SU-DHL-6 (cell line): ENCODE data around the gene PLB1.

Experiments
- H2AFZ ChIP-seq: fragments of 200-600 bp; sonication (generic); 2 replicates; pipeline ENCODE4 v1.6.1; 2014; ENCODE audit warnings: low read depth, mild to moderate bottlenecking, moderate library complexity, mixed read lengths, antibody characterized with exemption, low read length; ENCODE audit not compliant: severe bottlenecking
- H3F3A ChIP-seq: fragments of 200-600 bp; shearing (Covaris generic); 2 replicates; pipeline ENCODE4 v1.6.0; 2016; ENCODE audit warnings: antibody characterized with exemption, mild to moderate bottlenecking; ENCODE audit not compliant: insufficient read depth
- H3K27ac ChIP-seq: fragments of 200-600 bp; sonication (generic); 2 replicates; pipeline ENCODE4 v1.5.1; 2016; ENCODE audit warnings: low read depth, mild to moderate bottlenecking, low read length, moderate library complexity, mixed read lengths
- H3K27me3 ChIP-seq: fragments of 200-600 bp; sonication (generic), shearing (Covaris generic); 2 replicates; pipeline ENCODE4 v1.6.0; 2014; ENCODE audit warnings: mild to moderate bottlenecking, low read length
- H3K36me3 ChIP-seq: fragments of 200-600 bp; sonication (generic); 2 replicates; pipeline ENCODE4 v1.6.1; 2014; ENCODE audit warnings: mild to moderate bottlenecking, low read length, mixed read lengths
- H3K4me2 ChIP-seq: fragments of 300-600, 200-600 bp; shearing (Covaris generic), sonication (generic); 2 replicates; pipeline ENCODE4 v1.6.0; 2014; ENCODE audit warnings: low read length, low read depth, mild to moderate bottlenecking; ENCODE audit not compliant: poor library complexity, severe bottlenecking
- H3K4me3 ChIP-seq: fragments of 200-600 bp; sonication (generic); 2 replicates; pipeline ENCODE4 v1.5.1; 2014; ENCODE audit warnings: antibody characterized with exemption, low read length, mild to moderate bottlenecking, mixed read lengths; ENCODE audit not compliant: insufficient read depth, poor library complexity, severe bottlenecking
- H3K79me2 ChIP-seq: fragments of 200-600 bp; sonication (generic); 2 replicates; pipeline ENCODE4 v1.6.1; 2014; ENCODE audit warnings: mild to moderate bottlenecking, low read length, moderate library complexity; ENCODE audit not compliant: insufficient read depth
- H3K9ac ChIP-seq: fragments of 200-600 bp; sonication (generic); 2 replicates; pipeline ENCODE4 v1.7.0; 2014; ENCODE audit warnings: mild to moderate bottlenecking, low read length
- H3K9me2 ChIP-seq: fragments of 200-600 bp; sonication (generic); replicated peaks from 2 replicates; pipeline ENCODE4 v1.6.1; 2014; ENCODE audit warnings: low read length; ENCODE audit not compliant: insufficient read depth
- H3K9me3 ChIP-seq: fragments of 200-600 bp; sonication (generic); 2 replicates; pipeline ENCODE4 v1.6.1; 2014; ENCODE audit warnings: low read length, mixed read lengths; ENCODE audit not compliant: insufficient read depth
- H4K20me1 ChIP-seq: fragments of 200-600 bp; sonication (generic); 2 replicates; pipeline ENCODE4 v1.6.1; 2014; ENCODE audit warnings: low read depth, mild to moderate bottlenecking, antibody characterized with exemption, low read length, moderate library complexity, mixed read lengths
- EZH2phosphoT487 ChIP-seq: fragments of 200-600 bp; sonication (generic), shearing (Covaris generic); conservative IDR thresholded peaks from 2 replicates; pipeline ENCODE4 v1.6.1; 2018; ENCODE audit warnings: mild to moderate bottlenecking, antibody characterized with exemption, low read length, moderate library complexity, mixed read lengths
- TF ChIP-seq, protein P1 (sequence below): fragments of 200-600 bp; sonication (generic); IDR thresholded peaks from one replicate; pipeline ENCODE4 v1.5.1; 2017; ENCODE audit warnings: antibody characterized with exemption, mild to moderate bottlenecking, low read length, moderate library complexity; ENCODE audit not compliant: insufficient read depth, poor library complexity, severe bottlenecking

The PLB1 gene

DNA sequence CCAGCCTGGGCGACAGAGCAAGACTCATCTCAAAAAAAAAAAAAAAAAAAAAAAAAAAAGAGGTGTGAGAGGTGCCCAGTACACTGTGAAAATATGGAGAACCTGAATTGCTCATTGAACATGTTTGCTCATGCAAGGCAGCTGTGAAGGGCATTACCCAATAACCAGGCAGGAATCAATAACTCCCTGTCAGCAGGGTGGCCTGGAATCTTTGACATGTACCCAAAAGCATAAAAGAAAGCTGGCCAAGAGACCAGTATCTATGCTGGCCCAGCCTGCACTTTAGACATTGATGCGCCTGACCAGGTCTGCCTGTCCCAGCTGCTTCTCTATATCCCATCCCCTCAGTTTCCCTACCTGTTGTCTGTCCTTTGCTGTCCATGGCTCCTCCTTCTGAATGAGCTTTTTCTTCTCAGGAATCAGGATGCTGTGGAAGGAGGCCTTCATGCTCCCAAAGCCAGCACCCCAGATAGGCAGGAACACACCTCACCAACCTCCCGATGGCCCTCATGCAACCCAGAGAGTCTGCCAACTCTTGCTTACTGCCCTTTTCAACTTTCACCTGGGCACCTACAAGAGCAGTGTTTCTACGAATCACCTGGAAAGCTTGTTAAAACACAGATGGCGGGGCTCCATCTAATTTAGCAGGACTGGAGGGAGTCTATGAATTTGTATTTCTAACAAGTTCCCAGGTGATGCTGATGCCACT is 172.4 kb downstream of the PLB1 start:
- Histone ChIP-seq H3K36me3 (no peaks in the 10 kb centered on the region), H3K4me2 (no peak overlapping the region), H3K79me2 (no peaks in the 10 kb centered on the region), H3K9me2 (no peaks in the 10 kb centered on the region), H3K9ac (no peak overlapping the region), H3K27me3 (no peaks in the 10 kb centered on the region), H3K9me3 (no peaks in the 10 kb centered on the region), H2AFZ (no peak overlapping the region), H3F3A (no peaks in the 10 kb centered on the region), H4K20me1 (no peaks in the 10 kb centered on the region), H3K4me3 (no peak overlapping the region), H3K27ac (no peak overlapping the region)
- TF ChIP-seq, protein P1, sequence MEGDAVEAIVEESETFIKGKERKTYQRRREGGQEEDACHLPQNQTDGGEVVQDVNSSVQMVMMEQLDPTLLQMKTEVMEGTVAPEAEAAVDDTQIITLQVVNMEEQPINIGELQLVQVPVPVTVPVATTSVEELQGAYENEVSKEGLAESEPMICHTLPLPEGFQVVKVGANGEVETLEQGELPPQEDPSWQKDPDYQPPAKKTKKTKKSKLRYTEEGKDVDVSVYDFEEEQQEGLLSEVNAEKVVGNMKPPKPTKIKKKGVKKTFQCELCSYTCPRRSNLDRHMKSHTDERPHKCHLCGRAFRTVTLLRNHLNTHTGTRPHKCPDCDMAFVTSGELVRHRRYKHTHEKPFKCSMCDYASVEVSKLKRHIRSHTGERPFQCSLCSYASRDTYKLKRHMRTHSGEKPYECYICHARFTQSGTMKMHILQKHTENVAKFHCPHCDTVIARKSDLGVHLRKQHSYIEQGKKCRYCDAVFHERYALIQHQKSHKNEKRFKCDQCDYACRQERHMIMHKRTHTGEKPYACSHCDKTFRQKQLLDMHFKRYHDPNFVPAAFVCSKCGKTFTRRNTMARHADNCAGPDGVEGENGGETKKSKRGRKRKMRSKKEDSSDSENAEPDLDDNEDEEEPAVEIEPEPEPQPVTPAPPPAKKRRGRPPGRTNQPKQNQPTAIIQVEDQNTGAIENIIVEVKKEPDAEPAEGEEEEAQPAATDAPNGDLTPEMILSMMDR, result no peak
- no peak for TF ChIP-seq EZH2phosphoT487

DNA sequence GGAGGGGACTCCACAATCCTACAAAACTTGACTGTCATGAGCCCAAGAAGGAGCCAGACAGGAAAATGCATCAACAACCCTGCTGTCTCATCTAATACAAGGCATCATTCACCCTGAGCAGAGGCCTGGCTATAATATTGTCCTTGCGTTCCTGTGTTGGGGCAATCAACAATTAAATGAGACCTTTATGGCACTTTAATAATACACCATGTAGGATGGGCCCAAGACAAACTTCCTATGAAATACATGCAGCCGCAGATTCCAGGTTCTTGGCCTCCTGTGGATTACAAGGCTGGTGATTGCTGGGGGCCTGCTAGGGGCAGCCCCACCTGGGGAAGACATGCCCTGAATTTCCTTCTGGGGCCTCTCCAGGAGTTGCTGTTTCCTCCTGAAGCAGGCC is 173.0 kb downstream of the PLB1 start:
- Histone ChIP-seq H3K27me3 (no peaks in the 10 kb centered on the region), H3K79me2 (no peaks in the 10 kb centered on the region), H3K9me3 (no peaks in the 10 kb centered on the region), H3K4me2 (no peak overlapping the region), H3K9ac (no peak overlapping the region), H4K20me1 (no peaks in the 10 kb centered on the region), H3K4me3 (no peak overlapping the region), H3F3A (no peaks in the 10 kb centered on the region), H3K36me3 (no peaks in the 10 kb centered on the region), H3K9me2 (no peaks in the 10 kb centered on the region), H3K27ac (no peak overlapping the region), H2AFZ (no peak overlapping the region)
- TF ChIP-seq EZH2phosphoT487, result no peak
- TF ChIP-seq, protein P1, result no peak

DNA sequence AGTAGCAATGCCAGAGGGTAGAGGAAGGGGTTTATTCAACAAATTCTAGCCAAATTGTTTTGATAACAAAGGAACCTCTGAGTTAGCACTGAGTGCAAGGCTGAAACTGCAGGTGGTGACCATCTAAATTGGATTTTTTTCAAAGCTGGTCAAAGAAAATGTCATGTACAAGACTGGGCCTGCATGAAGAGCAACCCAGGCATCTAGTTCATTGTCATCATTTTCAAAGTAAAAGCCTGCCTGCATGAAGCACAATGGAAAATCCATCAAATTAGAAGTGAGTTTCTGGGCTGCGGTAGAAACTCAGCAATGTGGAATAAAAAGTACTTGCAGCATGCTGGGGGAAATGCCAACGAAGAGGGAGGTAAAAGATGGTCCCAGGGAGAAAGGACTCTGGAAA is 175.0 kb downstream of the PLB1 start:
- Histone ChIP-seq H4K20me1 (no peaks in the 10 kb centered on the region), H3K9me3 (no peaks in the 10 kb centered on the region)
- TF ChIP-seq, protein P1, result no peak
- no peak for TF ChIP-seq EZH2phosphoT487

More for the DNA sequence above, 175.0 kb downstream of the PLB1 start:
- Histone ChIP-seq H3K9me2 (no peaks in the 10 kb centered on the region), H3K4me3 (no peak overlapping the region), H3K27ac (no peak overlapping the region), H3K79me2 (no peaks in the 10 kb centered on the region), H2AFZ (no peak overlapping the region), H3K9ac (no peak overlapping the region), H3K36me3 (no peaks in the 10 kb centered on the region), H3K27me3 (no peaks in the 10 kb centered on the region), H3K4me2 (no peak overlapping the region), H3F3A (no peaks in the 10 kb centered on the region)
